Osteoblast (primary cell): Measurements from ENCODE around the gene KCTD20. TPM values are rescaled to one million over a fixed set of nuclear protein-coding genes. Genes with fewer than 3 reads are reported as not detected.

Experiments
- DNase-seq: peaks from one replicate; pipeline ENCODE4 v3.0.0; 2011; ENCODE audit warnings: low spot score, mixed read lengths; ENCODE audit not compliant: insufficient read length; ENCODE audit errors: missing footprints
- H2AFZ ChIP-seq: 2 replicates; pipeline ENCODE4 v1.6.0; 2011; ENCODE audit warnings: mild to moderate bottlenecking, low read length
- H3K27ac ChIP-seq: 2 replicates; pipeline ENCODE4 v1.5.1; 2011; ENCODE audit warnings: mild to moderate bottlenecking, low read depth, low read length, moderate library complexity
- H3K27me3 ChIP-seq: 2 replicates; pipeline ENCODE4 v1.6.0; 2012; ENCODE audit warnings: mild to moderate bottlenecking, control low read depth, inconsistent platforms, low read length, moderate library complexity; ENCODE audit not compliant: insufficient read depth
- H3K36me3 ChIP-seq: 2 replicates; pipeline ENCODE4 v1.5.1; 2011; ENCODE audit warnings: mild to moderate bottlenecking, low read length, control low read depth, moderate library complexity; ENCODE audit not compliant: insufficient read depth
- H3K4me1 ChIP-seq: 2 replicates; pipeline ENCODE4 v1.5.1; 2011; ENCODE audit warnings: mild to moderate bottlenecking, low read length, control low read depth, moderate library complexity; ENCODE audit not compliant: insufficient read depth
- H3K4me2 ChIP-seq: 2 replicates; pipeline ENCODE4 v1.6.0; 2011; ENCODE audit warnings: mild to moderate bottlenecking, low read length; ENCODE audit not compliant: insufficient read depth
- H3K4me3 ChIP-seq: fragments of 200-600 bp; sonication (generic); 3 replicates; pipeline ENCODE4 v1.5.1; 2012; ENCODE audit warnings: mild to moderate bottlenecking, low read length, inconsistent platforms; ENCODE audit not compliant: insufficient read depth
- H3K79me2 ChIP-seq: 2 replicates; pipeline ENCODE4 v1.6.0; 2012; ENCODE audit warnings: mild to moderate bottlenecking, low read length, control low read depth, inconsistent platforms; ENCODE audit not compliant: insufficient read depth
- H3K9me3 ChIP-seq: 2 replicates; pipeline ENCODE4 v1.5.1; 2011; ENCODE audit warnings: low read depth, low read length, control low read depth
- H4K20me1 ChIP-seq: 2 replicates; pipeline ENCODE4 v1.6.0; 2012; ENCODE audit warnings: mild to moderate bottlenecking, low read length, control low read depth; ENCODE audit not compliant: insufficient read depth
- CTCF ChIP-seq: IDR thresholded peaks from 2 replicates; pipeline ENCODE4 v1.5.1; 2011; ENCODE audit warnings: mild to moderate bottlenecking, low read depth, low read length, moderate library complexity; ENCODE audit errors: extremely low read depth
- total RNA-seq: library from RNA; depleted of rRNA; stranded (reverse); fragments of >200 nt; gene quantifications from 2 replicates; pipeline ENCODE4 v1.2.3, GENCODE V29; 2012

The KCTD20 gene
- total RNA-seq, 1 donor = 210 TPM

GRCh38 chr6:36413489-36414480 lies 29.0 kb upstream of the KCTD20 start:
- DNase-seq = no peak
- H3K27ac ChIP-seq = no peak overlapping the region

GRCh38 chr6:36414481-36414880 lies 28.3 kb upstream of the KCTD20 start:
- no peaks in the 10 kb centered on the region for H3K79me2 ChIP-seq
- no peaks in the 10 kb centered on the region for H3K4me1 ChIP-seq
- peak overlapping the region; percentile 10 for H2AFZ ChIP-seq
- H4K20me1 ChIP-seq = no peaks in the 10 kb centered on the region
- H3K27me3 ChIP-seq = peaks cover 4% of the 10 kb centered on the region
- DNase-seq = no peak
- no peak overlapping the region for H3K4me3 ChIP-seq
- H3K9me3 ChIP-seq = no peaks in the 10 kb centered on the region
- no peak overlapping the region for H3K27ac ChIP-seq
- H3K36me3 ChIP-seq = no peaks in the 10 kb centered on the region
- no peak overlapping the region for H3K4me2 ChIP-seq
- no peak for TF ChIP-seq CTCF

More at GRCh38 chr6:36413489-36414480, 29.0 kb upstream of the KCTD20 start:
- Histone ChIP-seq H3K79me2 (no peaks in the 10 kb centered on the region), H3K36me3 (no peaks in the 10 kb centered on the region), H3K4me3 (no peak overlapping the region), H2AFZ (peak overlapping the region; percentile 10), H3K4me2 (no peak overlapping the region), H3K4me1 (no peaks in the 10 kb centered on the region), H3K9me3 (no peaks in the 10 kb centered on the region), H3K27me3 (peaks cover 4% of the 10 kb centered on the region), H4K20me1 (no peaks in the 10 kb centered on the region)
- TF ChIP-seq CTCF = no peak

GRCh38 chr6:36418558-36418957 lies 24.2 kb upstream of the KCTD20 start:
- no peak overlapping the region for H3K27ac ChIP-seq
- H2AFZ ChIP-seq = no peak overlapping the region
- H3K36me3 ChIP-seq = no peaks in the 10 kb centered on the region
- H3K9me3 ChIP-seq = no peaks in the 10 kb centered on the region
- no peak for TF ChIP-seq CTCF
- peaks cover 7% of the 10 kb centered on the region for H3K4me1 ChIP-seq
- H3K79me2 ChIP-seq = no peaks in the 10 kb centered on the region
- H4K20me1 ChIP-seq = no peaks in the 10 kb centered on the region
- no peak overlapping the region for H3K4me3 ChIP-seq
- no peak for DNase-seq
- no peak overlapping the region for H3K4me2 ChIP-seq
- no peaks in the 10 kb centered on the region for H3K27me3 ChIP-seq

- H4K20me1 ChIP-seq = no peaks in the 10 kb centered on the region
- DNase-seq = no peak
- TF ChIP-seq CTCF = no peak
Observed at GRCh38 chr6:36419310-36419709, 23.5 kb upstream of the KCTD20 start.

More at GRCh38 chr6:36419310-36419709, 23.5 kb upstream of the KCTD20 start:
- H3K27ac ChIP-seq = no peak overlapping the region
- no peak overlapping the region for H3K4me3 ChIP-seq
- no peaks in the 10 kb centered on the region for H3K9me3 ChIP-seq
- H3K27me3 ChIP-seq = no peaks in the 10 kb centered on the region
- peaks cover 11% of the 10 kb centered on the region for H3K4me1 ChIP-seq
- H2AFZ ChIP-seq = peak overlapping the region; percentile 14
- no peaks in the 10 kb centered on the region for H3K79me2 ChIP-seq
- no peaks in the 10 kb centered on the region for H3K36me3 ChIP-seq
- H3K4me2 ChIP-seq = no peak overlapping the region
